Esophagus muscularis mucosa (tissue), 4 donors: ENCODE measurements around the gene AGTRAP. TPM values are rescaled to one million over a fixed set of nuclear protein-coding genes. Genes with fewer than 3 reads are reported as not detected.

Experiments
- DNase-seq: peaks from one replicate; pipeline ENCODE4 v3.0.0-alpha.2; 2017; ENCODE audit errors: extremely low spot score
- H3K27ac ChIP-seq, 4 donors: fragments of 200-600 bp; sonication (generic); replicated peaks in 1 of 4; 1 replicate in 3 of 4; 2 replicates in 1 of 4; pipeline ENCODE4 v1.5.1; 2016 to 2019; ENCODE audit warnings: mild to moderate bottlenecking in 1 of 4
- H3K27me3 ChIP-seq, 4 donors: fragments of 200-600 bp; sonication (generic); one replicate each; pipeline versions ENCODE4 v1.5.1 to v1.6.0; 2016 to 2019
- H3K36me3 ChIP-seq, 4 donors: fragments of 200-600 bp; sonication (generic); one replicate each; pipeline ENCODE4 v1.5.1; 2016 to 2019
- H3K4me1 ChIP-seq, 4 donors: fragments of 200-600 bp; sonication (generic); one replicate each; pipeline ENCODE4 v1.5.1; 2016 to 2019
- H3K4me3 ChIP-seq, 4 donors: fragments of 200-600 bp; sonication (generic); 1 replicate in 2 of 4; 2 replicates in 2 of 4; pipeline ENCODE4 v1.5.1; 2016 to 2019; ENCODE audit warnings: mild to moderate bottlenecking in 4 of 4, moderate library complexity in 1 of 4
- H3K9me3 ChIP-seq, 4 donors: fragments of 200-600 bp; sonication (generic); 1 replicate in 3 of 4; 2 replicates in 1 of 4; pipeline ENCODE4 v1.5.1; 2016 to 2019
- EP300 ChIP-seq: sonication (generic); formaldehyde crosslinking; IDR thresholded peaks from one replicate; pipeline ENCODE4 v1.6.1; 2017; ENCODE audit warnings: antibody characterized with exemption
- POLR2A ChIP-seq: fragments of 450-650 bp; IDR thresholded peaks from one replicate; pipeline ENCODE4 v1.6.1; 2017; ENCODE audit warnings: antibody characterized with exemption, moderate library complexity, mild to moderate bottlenecking, low read depth
- POLR2AphosphoS5 ChIP-seq, 2 donors: sonication (generic); formaldehyde crosslinking; IDR thresholded peaks; one replicate each; pipeline ENCODE4 v1.6.1; 2017; ENCODE audit warnings: antibody characterized with exemption in 2 of 2
- WGBS: methylation state at CpG from one replicate; pipeline ENCODE4 v1.1.5; 2018; 5-methylcytosine and 5-hydroxymethylcytosine counted together
- intact Hi-C: fragments of 100-400 bp; cut with DNase I; formaldehyde crosslinking; loops from one replicate; pipeline ENCODE4 v1.15.1; 2023
- total RNA-seq, 4 donors: library from RNA; depleted of rRNA; stranded (reverse); fragments of >200 nt; gene quantifications; one replicate each; pipeline versions ENCODE4 v1.1.0 to v1.2.1, GENCODE V29; 2016
- TF ChIP-seq, protein P1 (sequence below), 3 experiments: fragments of 200-600 bp in 2 of 3; fragments of 450-650 bp in 1 of 3; sonication (generic) in 2 of 3; IDR thresholded peaks; one replicate each; pipeline ENCODE4 v1.5.1; 2017 to 2019; ENCODE audit warnings: antibody characterized with exemption in 3 of 3, mild to moderate bottlenecking in 2 of 3, moderate library complexity in 1 of 3

Gene AGTRAP
- total RNA-seq, 4 donors from 2014 or later = 31.6 to 73.4 (median 45.6) TPM

DNA sequence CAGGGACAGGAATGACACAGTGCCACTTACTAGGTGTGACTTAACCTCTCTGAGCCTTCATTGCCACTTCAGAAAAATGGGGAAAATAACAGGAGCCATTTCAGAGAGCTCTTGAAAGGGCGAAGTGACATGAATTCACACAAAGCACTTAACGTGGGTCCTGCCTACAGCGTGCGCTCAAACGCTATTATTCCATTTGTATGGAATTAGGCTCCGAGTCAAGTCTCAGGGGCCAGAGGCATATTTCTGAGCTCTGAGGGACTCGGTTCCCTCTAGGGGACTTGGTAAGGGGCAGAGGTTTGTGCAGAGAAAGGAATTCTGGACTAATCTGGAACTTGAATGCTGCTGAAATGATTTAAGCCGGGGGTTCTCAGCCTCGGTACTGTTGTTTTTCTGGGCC is 30.3 kb upstream of the AGTRAP start:
- no peak for DNase-seq
- Histone ChIP-seq H3K27ac (no peak overlapping the region), H3K9me3 (no peaks in the 10 kb centered on the region), H3K36me3 (no peaks in the 10 kb centered on the region), H3K4me1 (peaks cover 9 to 15% (median 11%) of the 10 kb centered on the region in 4 donors), H3K27me3 (peaks cover 0 to 79% (median 11%) of the 10 kb centered on the region in 4 donors), H3K4me3 (no peak overlapping the region)
- TF ChIP-seq POLR2A = no peak
- TF ChIP-seq, protein P1, sequence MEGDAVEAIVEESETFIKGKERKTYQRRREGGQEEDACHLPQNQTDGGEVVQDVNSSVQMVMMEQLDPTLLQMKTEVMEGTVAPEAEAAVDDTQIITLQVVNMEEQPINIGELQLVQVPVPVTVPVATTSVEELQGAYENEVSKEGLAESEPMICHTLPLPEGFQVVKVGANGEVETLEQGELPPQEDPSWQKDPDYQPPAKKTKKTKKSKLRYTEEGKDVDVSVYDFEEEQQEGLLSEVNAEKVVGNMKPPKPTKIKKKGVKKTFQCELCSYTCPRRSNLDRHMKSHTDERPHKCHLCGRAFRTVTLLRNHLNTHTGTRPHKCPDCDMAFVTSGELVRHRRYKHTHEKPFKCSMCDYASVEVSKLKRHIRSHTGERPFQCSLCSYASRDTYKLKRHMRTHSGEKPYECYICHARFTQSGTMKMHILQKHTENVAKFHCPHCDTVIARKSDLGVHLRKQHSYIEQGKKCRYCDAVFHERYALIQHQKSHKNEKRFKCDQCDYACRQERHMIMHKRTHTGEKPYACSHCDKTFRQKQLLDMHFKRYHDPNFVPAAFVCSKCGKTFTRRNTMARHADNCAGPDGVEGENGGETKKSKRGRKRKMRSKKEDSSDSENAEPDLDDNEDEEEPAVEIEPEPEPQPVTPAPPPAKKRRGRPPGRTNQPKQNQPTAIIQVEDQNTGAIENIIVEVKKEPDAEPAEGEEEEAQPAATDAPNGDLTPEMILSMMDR (IDR thresholded peaks at IDR 0.05) = no peak
- no peak for TF ChIP-seq EP300
- TF ChIP-seq POLR2AphosphoS5 (IDR thresholded peaks at IDR 0.05) = no peak
- intact Hi-C loops = no loop called here
- 83% methylated on average over 9 of the region's 9 CpGs for WGBS

DNA sequence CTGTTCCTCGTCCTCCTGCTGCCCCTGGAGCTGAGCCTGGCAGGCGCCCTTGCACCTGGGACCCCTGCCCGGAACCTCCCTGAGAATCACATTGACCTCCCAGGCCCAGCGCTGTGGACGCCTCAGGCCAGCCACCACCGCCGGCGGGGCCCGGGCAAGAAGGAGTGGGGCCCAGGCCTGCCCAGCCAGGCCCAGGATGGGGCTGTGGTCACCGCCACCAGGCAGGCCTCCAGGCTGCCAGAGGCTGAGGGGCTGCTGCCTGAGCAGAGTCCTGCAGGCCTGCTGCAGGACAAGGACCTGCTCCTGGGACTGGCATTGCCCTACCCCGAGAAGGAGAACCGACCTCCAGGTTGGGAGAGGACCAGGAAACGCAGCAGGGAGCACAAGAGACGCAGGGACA is 29.6 kb upstream of the AGTRAP start:
- Histone ChIP-seq H3K27me3 (peaks cover 0 to 75% (median 6%) of the 10 kb centered on the region in 4 donors), H3K9me3 (no peaks in the 10 kb centered on the region), H3K4me1 (peaks cover 5 to 9% (median 7%) of the 10 kb centered on the region in 4 donors), H3K36me3 (no peaks in the 10 kb centered on the region), H3K27ac (no peak overlapping the region), H3K4me3 (no peak overlapping the region)
- intact Hi-C loops = no loop called here
- no peak for TF ChIP-seq POLR2AphosphoS5 (IDR thresholded peaks at IDR 0.05)
- TF ChIP-seq EP300 = no peak
- no peak for TF ChIP-seq POLR2A
- TF ChIP-seq, protein P1 (IDR thresholded peaks at IDR 0.05) = no peak
- DNase-seq = no peak
- 87% methylated on average over 14 of the region's 14 CpGs for WGBS

- Histone ChIP-seq H3K4me3 (no peak overlapping the region), H3K27ac (no peak overlapping the region), H3K9me3 (no peaks in the 10 kb centered on the region), H3K36me3 (no peaks in the 10 kb centered on the region), H3K27me3 (peaks cover 0 to 80% (median 0%) of the 10 kb centered on the region in 4 donors), H3K4me1 (peaks cover 0 to 9% (median 0%) of the 10 kb centered on the region in 4 donors)
- no peak for DNase-seq
- TF ChIP-seq POLR2A = no peak
- intact Hi-C loops = no loop called here
- WGBS = 60% methylated on average over 16 of the region's 17 CpGs
Observed at GRCh38 chr1:11707621-11708276, 28.2 kb upstream of the AGTRAP start.

DNA sequence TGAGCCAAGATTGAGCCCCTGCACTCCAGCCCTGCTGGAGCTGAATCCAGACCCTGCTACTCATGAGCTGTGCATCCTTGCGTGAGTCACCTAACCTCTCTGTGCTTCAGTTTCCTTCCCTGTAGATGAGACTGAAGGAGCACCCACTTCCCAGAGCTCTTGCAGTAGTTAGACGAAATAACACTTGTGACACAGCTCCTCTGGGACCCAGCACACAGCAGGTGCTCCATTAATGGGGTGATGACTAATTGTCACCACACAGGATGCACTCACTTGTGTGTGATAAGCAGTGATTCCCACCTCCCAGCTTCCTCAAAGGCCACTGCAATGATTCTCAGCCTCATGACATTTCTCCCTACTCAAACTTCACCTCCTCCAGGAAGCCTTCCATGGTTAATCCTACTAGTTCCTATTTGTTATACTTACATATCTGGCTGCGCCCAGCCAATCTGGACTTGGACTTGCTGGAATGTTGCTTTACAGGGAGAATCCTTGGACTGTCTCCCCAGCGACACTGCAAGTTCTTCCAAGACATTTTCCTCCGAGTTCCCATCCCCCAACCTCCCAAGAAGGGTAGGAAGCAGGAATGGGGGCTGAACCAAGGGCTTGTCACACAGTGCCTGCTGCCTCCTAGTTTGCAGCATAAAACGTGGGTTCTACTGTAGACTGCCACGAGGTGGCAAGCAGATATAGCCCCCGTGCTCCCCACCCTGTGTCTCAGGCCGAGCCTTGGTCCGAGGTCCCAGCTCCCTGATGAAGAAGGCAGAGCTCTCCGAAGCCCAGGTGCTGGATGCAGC is 27.2 kb upstream of the AGTRAP start:
- Histone ChIP-seq H3K27me3 (peaks cover 0 to 80% (median 0%) of the 10 kb centered on the region in 4 donors), H3K9me3 (no peaks in the 10 kb centered on the region), H3K27ac (no peak overlapping the region), H3K4me1 (peaks cover 0 to 9% (median 0%) of the 10 kb centered on the region in 4 donors), H3K4me3 (no peak overlapping the region), H3K36me3 (no peaks in the 10 kb centered on the region)
- no peak for TF ChIP-seq POLR2AphosphoS5 (IDR thresholded peaks at IDR 0.05)
- intact Hi-C loops = no loop called here
- WGBS = 82% methylated on average over 11 of the region's 11 CpGs
- no peak for DNase-seq

GRCh38 chr1:11711490-11711889 is 24.4 kb upstream of the AGTRAP start:
- Histone ChIP-seq H3K4me3 (no peak overlapping the region), H3K4me1 (peaks cover 0 to 9% (median 0%) of the 10 kb centered on the region in 4 donors), H3K36me3 (no peaks in the 10 kb centered on the region), H3K27ac (no peak overlapping the region), H3K27me3 (peaks cover 0 to 80% (median 0%) of the 10 kb centered on the region in 4 donors), H3K9me3 (no peaks in the 10 kb centered on the region)
- no peak for DNase-seq
- 88% methylated on average over 5 of the region's 5 CpGs for WGBS
- no peak for TF ChIP-seq EP300
- intact Hi-C loops = no loop called here

GRCh38 chr1:11712285-11712684 is 23.7 kb upstream of the AGTRAP start:
- Histone ChIP-seq H3K4me1 (peaks cover 0 to 9% (median 0%) of the 10 kb centered on the region in 4 donors), H3K27me3 (peaks cover 0 to 75% (median 0%) of the 10 kb centered on the region in 4 donors), H3K4me3 (no peak overlapping the region), H3K27ac (no peak overlapping the region), H3K9me3 (no peaks in the 10 kb centered on the region), H3K36me3 (no peaks in the 10 kb centered on the region)
- no peak for TF ChIP-seq EP300
- TF ChIP-seq, protein P1 (IDR thresholded peaks at IDR 0.05) = no peak
- no peak for TF ChIP-seq POLR2A
- TF ChIP-seq POLR2AphosphoS5 (IDR thresholded peaks at IDR 0.05) = no peak
- no peak for DNase-seq
- 88% methylated on average over 8 of the region's 8 CpGs for WGBS
- intact Hi-C loops = no loop called here
